ENCODE measurements around the gene HECW1.
A peak's percentile ranks its signal among the peaks of the same experiment; 100 is the strongest.

The HECW1 gene

GRCh38 chr7:43522406-43523156 is 410.1 kb downstream of the HECW1 start:
- H3K9ac ChIP-seq (ENCODE audit: low read depth, low read length), result no peak overlapping the region
- H3K36me3 ChIP-seq (ENCODE audit: insufficient read depth, low read length), result no peaks in the 10 kb centered on the region
- no peak overlapping the region for H3K4me2 ChIP-seq (ENCODE audit: low read length)
- no peaks in the 10 kb centered on the region for H3K9me3 ChIP-seq (replicated peaks; ENCODE audit: low read length)
- H3K4me1 ChIP-seq (ENCODE audit: control insufficient read depth, insufficient read depth, low read length), result peaks cover 11% of the 10 kb centered on the region
- peaks cover 53% of the 10 kb centered on the region for H3K27me3 ChIP-seq (ENCODE audit: control insufficient read depth, insufficient read depth, low read length)
- H3K4me3 ChIP-seq (ENCODE audit: low read length), result no peak overlapping the region

GRCh38 chr7:43528576-43529354 is 416.3 kb downstream of the HECW1 start:
- peaks cover 1% of the 10 kb centered on the region for H3K4me1 ChIP-seq (ENCODE audit: control insufficient read depth, insufficient read depth, low read length)
- peaks cover 88% of the 10 kb centered on the region for H3K27me3 ChIP-seq (ENCODE audit: control insufficient read depth, insufficient read depth, low read length)
- no peak overlapping the region for H3K4me3 ChIP-seq (ENCODE audit: low read length)
- H3K9me3 ChIP-seq (replicated peaks; ENCODE audit: low read length), result no peaks in the 10 kb centered on the region
- no peak overlapping the region for H3K4me2 ChIP-seq (ENCODE audit: low read length)
- no peak overlapping the region for H3K9ac ChIP-seq (ENCODE audit: low read depth, low read length)
- H3K36me3 ChIP-seq (ENCODE audit: insufficient read depth, low read length), result no peaks in the 10 kb centered on the region

GRCh38 chr7:43530553-43531410 is 418.3 kb downstream of the HECW1 start:
- Histone ChIP-seq H3K9ac (ENCODE audit: low read depth, low read length) (no peak overlapping the region), H3K36me3 (ENCODE audit: insufficient read depth, low read length) (no peaks in the 10 kb centered on the region), H3K27me3 (ENCODE audit: control insufficient read depth, insufficient read depth, low read length) (peaks cover 73% of the 10 kb centered on the region), H3K4me1 (ENCODE audit: control insufficient read depth, insufficient read depth, low read length) (peaks cover 19% of the 10 kb centered on the region), H3K9me3 (replicated peaks; ENCODE audit: low read length) (no peaks in the 10 kb centered on the region), H3K4me3 (ENCODE audit: low read length) (no peak overlapping the region), H3K4me2 (ENCODE audit: low read length) (no peak overlapping the region)

DNA sequence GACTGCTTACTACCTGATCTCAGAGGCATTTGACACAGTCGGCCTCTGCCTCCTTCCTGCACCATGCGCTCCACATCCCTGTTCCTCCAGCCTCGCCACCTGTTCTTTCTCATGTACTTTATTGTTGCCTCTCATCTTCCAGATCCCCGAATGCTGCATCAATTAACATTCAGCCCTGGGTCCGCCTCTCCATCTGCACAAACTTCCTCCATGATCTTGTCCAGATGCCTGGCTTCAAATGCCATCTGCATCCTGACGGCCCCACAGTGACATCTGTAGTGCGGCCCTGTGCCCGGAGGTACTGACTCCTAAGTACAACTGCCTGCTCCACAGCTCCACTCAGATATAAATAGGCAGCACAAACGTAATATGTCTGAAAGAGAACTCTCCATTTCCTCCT is 419.3 kb downstream of the HECW1 start:
- Histone ChIP-seq H3K4me2 (ENCODE audit: low read length) (no peak overlapping the region), H3K9me3 (replicated peaks; ENCODE audit: low read length) (no peaks in the 10 kb centered on the region), H3K36me3 (ENCODE audit: insufficient read depth, low read length) (no peaks in the 10 kb centered on the region), H3K9ac (ENCODE audit: low read depth, low read length) (no peak overlapping the region), H3K4me1 (ENCODE audit: control insufficient read depth, insufficient read depth, low read length) (peaks cover 28% of the 10 kb centered on the region), H3K4me3 (ENCODE audit: low read length) (no peak overlapping the region), H3K27me3 (ENCODE audit: control insufficient read depth, insufficient read depth, low read length) (peaks cover 64% of the 10 kb centered on the region)

DNA sequence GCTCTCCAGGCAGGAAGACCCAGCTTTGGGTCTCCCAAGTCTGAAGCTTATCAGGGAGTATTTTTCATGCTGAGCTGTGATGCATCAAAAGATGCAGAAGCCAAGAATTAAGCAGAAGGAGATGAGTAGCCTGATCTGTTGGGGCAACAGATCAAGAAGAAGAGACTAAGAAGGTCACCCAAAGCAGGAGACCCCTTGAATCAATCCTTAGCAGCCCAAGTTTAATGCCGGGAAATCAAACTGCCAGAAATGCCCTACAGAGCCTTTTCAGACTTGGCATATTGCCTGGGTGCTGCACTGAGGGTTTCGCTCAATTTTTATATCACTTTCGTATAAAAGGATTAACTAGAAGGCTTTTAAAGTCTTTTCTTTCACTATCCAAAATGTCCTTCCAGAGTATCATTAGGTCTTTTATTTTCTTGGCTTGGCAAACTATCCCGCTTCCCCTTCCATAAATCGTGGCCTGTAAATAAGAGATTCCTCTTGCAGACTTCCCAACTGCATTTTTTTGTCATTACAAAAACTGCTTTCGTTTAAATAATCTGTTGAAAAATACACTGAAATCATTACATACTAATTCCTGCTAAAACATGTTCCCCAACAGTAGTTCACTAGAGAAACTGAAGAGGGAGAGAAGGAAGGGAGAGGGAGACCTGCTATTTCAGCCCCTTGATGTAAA is 421.5 kb downstream of the HECW1 start:
- H3K27me3 ChIP-seq (ENCODE audit: control insufficient read depth, insufficient read depth, low read length), result peaks cover 49% of the 10 kb centered on the region
- no peak overlapping the region for H3K9ac ChIP-seq (ENCODE audit: low read depth, low read length)
- no peak overlapping the region for H3K4me2 ChIP-seq (ENCODE audit: low read length)
- H3K4me1 ChIP-seq (ENCODE audit: control insufficient read depth, insufficient read depth, low read length), result peaks cover 37% of the 10 kb centered on the region
- no peaks in the 10 kb centered on the region for H3K36me3 ChIP-seq (ENCODE audit: insufficient read depth, low read length)
- H3K4me3 ChIP-seq (ENCODE audit: low read length), result no peak overlapping the region
- H3K9me3 ChIP-seq (replicated peaks; ENCODE audit: low read length), result no peaks in the 10 kb centered on the region

- Histone ChIP-seq H3K9ac (ENCODE audit: low read depth, low read length) (no peak overlapping the region), H3K4me1 (ENCODE audit: control insufficient read depth, insufficient read depth, low read length) (peaks cover 37% of the 10 kb centered on the region), H3K4me2 (ENCODE audit: low read length) (peak overlapping the region; percentile 49), H3K9me3 (replicated peaks; ENCODE audit: low read length) (no peaks in the 10 kb centered on the region), H3K4me3 (ENCODE audit: low read length) (peak overlapping the region; percentile 7), H3K27me3 (ENCODE audit: control insufficient read depth, insufficient read depth, low read length) (peaks cover 48% of the 10 kb centered on the region), H3K36me3 (ENCODE audit: insufficient read depth, low read length) (no peaks in the 10 kb centered on the region)
These were observed 422.6 kb downstream of the HECW1 start for GRCh38 chr7:43535031-43535451.

- H3K4me1 ChIP-seq (ENCODE audit: control insufficient read depth, insufficient read depth, low read length), result peaks cover 37% of the 10 kb centered on the region
- H3K36me3 ChIP-seq (ENCODE audit: insufficient read depth, low read length), result no peaks in the 10 kb centered on the region
- peak overlapping the region; percentile 21 for H3K4me3 ChIP-seq (ENCODE audit: low read length)
- H3K9ac ChIP-seq (ENCODE audit: low read depth, low read length), result no peak overlapping the region
- no peaks in the 10 kb centered on the region for H3K9me3 ChIP-seq (replicated peaks; ENCODE audit: low read length)
- H3K4me2 ChIP-seq (ENCODE audit: low read length), result peak overlapping the region; percentile 51
- H3K27me3 ChIP-seq (ENCODE audit: control insufficient read depth, insufficient read depth, low read length), result peaks cover 52% of the 10 kb centered on the region
These were observed 423.6 kb downstream of the HECW1 start for GRCh38 chr7:43535810-43536585.

GRCh38 chr7:43536773-43537172 is 424.3 kb downstream of the HECW1 start:
- Histone ChIP-seq H3K4me3 (ENCODE audit: low read length) (no peak overlapping the region), H3K4me1 (ENCODE audit: control insufficient read depth, insufficient read depth, low read length) (peaks cover 44% of the 10 kb centered on the region), H3K27me3 (ENCODE audit: control insufficient read depth, insufficient read depth, low read length) (peaks cover 50% of the 10 kb centered on the region), H3K4me2 (ENCODE audit: low read length) (no peak overlapping the region), H3K9me3 (replicated peaks; ENCODE audit: low read length) (no peaks in the 10 kb centered on the region), H3K36me3 (ENCODE audit: insufficient read depth, low read length) (no peaks in the 10 kb centered on the region), H3K9ac (ENCODE audit: low read depth, low read length) (no peak overlapping the region)

DNA sequence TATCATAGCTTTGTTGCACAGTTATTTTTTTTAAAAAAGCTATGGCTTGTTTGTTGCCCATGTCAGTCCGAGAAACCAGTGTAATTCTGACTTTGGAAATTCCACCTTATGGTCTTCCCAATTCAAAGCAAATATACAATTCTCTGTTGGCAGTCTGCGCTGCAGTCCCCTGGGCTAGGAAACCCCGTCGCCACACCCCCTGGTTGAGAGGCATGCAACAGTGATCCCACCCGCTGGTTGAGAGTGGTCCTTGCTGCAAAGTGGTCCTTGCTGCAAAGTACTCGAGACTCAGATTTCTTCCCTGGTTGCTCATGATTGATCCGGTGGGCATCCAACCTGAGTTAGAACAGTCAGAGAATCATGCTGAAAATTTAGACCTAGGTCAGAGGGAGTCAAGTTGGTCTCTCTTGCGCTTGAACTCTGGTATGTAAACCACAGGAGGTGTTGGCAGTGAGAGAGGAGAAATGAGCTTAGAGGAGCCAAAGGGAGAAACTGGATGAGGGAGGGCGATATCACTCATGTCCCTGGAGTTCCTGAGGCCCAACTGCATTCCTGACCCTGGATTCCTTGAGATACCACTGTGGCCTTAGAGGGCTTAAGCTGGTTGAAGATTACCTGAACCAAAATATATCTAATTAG is 425.4 kb downstream of the HECW1 start:
- peaks cover 43% of the 10 kb centered on the region for H3K27me3 ChIP-seq (ENCODE audit: control insufficient read depth, insufficient read depth, low read length)
- H3K4me1 ChIP-seq (ENCODE audit: control insufficient read depth, insufficient read depth, low read length), result peaks cover 44% of the 10 kb centered on the region
- H3K4me3 ChIP-seq (ENCODE audit: low read length), result no peak overlapping the region
- H3K9me3 ChIP-seq (replicated peaks; ENCODE audit: low read length), result no peaks in the 10 kb centered on the region
- no peak overlapping the region for H3K4me2 ChIP-seq (ENCODE audit: low read length)
- no peak overlapping the region for H3K9ac ChIP-seq (ENCODE audit: low read depth, low read length)
- no peaks in the 10 kb centered on the region for H3K36me3 ChIP-seq (ENCODE audit: insufficient read depth, low read length)

DNA sequence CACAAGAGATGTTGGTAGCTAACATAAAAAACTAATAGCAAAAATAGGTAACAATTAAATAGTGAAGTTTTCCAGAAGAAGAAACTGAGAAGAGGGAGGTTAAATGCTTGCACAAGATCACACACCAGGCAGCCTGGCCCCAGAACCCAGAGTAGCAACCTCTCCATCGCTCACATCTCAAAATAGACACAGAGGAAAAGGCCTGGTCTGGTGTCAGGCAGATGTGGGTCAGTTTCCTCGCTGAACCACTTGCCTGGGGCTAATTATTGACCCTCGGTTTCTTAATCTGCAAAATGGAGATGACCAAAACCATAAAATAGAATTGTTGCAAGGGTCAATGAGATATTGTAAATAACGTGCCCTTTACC is 425.9 kb downstream of the HECW1 start:
- H3K27me3 ChIP-seq (ENCODE audit: control insufficient read depth, insufficient read depth, low read length), result peaks cover 42% of the 10 kb centered on the region
- no peak overlapping the region for H3K4me3 ChIP-seq (ENCODE audit: low read length)
- no peaks in the 10 kb centered on the region for H3K9me3 ChIP-seq (replicated peaks; ENCODE audit: low read length)
- no peak overlapping the region for H3K4me2 ChIP-seq (ENCODE audit: low read length)
- H3K4me1 ChIP-seq (ENCODE audit: control insufficient read depth, insufficient read depth, low read length), result peaks cover 44% of the 10 kb centered on the region
- H3K9ac ChIP-seq (ENCODE audit: low read depth, low read length), result no peak overlapping the region
- H3K36me3 ChIP-seq (ENCODE audit: insufficient read depth, low read length), result no peaks in the 10 kb centered on the region

All from skeletal muscle satellite cell (primary cell).